ENCODE measurements around the gene TNFRSF17. TPM values are rescaled to one million over a fixed set of nuclear protein-coding genes. Genes with fewer than 3 reads are reported as not detected.
"Not testable (repeated sequence)": the region's sequence is repeated elsewhere in the genome, so short reads cannot be mapped to it uniquely, and the experiment has no call there.

Gene TNFRSF17
- total RNA-seq, 6 experiments from 2014 or later: 0.28 TPM; not detected in 5

DNA sequence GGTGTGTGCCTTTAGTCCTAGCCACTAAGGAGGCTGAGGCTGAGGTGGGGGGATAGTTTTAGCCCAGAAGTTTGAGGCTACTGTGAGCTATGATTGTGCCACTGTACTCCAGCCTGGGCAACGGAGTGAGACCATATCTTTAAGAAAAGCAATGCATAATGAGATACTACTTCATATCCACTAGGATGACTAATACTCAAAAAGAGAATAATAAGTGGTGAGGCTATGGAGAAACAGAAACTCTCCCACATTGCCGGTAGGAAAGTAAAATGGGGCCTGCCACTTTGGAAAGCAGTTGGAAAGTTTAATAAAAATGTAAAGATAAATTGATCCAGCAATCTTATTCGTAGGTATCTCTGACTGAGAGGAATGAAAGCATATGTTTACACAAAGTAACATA is 18.6 kb upstream of the TNFRSF17 start:
- Mint-ChIP-seq H3K36me3 (ENCODE audit: low read depth) (no peaks in the 10 kb centered on the region), H3K4me3 (no peak overlapping the region), H3K4me1 (ENCODE audit: low read depth) (peaks cover 22% of the 10 kb centered on the region), H3K27ac (no peak overlapping the region), H3K27me3 (ENCODE audit: insufficient read depth) (no peaks in the 10 kb centered on the region), H3K9me3 (no peaks in the 10 kb centered on the region)
- TF ChIP-seq, protein P1, sequence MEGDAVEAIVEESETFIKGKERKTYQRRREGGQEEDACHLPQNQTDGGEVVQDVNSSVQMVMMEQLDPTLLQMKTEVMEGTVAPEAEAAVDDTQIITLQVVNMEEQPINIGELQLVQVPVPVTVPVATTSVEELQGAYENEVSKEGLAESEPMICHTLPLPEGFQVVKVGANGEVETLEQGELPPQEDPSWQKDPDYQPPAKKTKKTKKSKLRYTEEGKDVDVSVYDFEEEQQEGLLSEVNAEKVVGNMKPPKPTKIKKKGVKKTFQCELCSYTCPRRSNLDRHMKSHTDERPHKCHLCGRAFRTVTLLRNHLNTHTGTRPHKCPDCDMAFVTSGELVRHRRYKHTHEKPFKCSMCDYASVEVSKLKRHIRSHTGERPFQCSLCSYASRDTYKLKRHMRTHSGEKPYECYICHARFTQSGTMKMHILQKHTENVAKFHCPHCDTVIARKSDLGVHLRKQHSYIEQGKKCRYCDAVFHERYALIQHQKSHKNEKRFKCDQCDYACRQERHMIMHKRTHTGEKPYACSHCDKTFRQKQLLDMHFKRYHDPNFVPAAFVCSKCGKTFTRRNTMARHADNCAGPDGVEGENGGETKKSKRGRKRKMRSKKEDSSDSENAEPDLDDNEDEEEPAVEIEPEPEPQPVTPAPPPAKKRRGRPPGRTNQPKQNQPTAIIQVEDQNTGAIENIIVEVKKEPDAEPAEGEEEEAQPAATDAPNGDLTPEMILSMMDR (IDR thresholded peaks at IDR 0.05): no peak
- no peak for DNase-seq

DNA sequence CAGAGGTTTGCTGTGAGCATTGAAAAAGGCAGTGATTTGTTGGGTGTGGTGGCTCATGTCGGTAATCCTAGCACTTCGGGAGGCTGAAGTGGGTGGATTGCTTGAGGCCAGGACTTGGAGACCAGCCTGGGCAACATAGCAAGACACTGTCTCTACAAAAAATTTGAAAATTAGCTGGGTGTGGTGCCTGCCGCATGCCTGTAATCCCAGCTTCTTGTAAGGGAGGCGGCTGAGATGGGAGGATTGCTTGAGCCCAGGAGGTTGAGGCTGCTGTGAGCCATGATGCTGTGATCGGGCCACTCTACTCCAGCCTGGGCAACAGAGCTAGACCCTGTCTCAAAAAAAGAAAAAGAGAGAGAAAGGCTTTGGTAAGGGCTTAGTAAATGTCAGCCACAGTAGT is 16.2 kb upstream of the TNFRSF17 start:
- Mint-ChIP-seq H3K4me3 (no peak overlapping the region), H3K4me1 (ENCODE audit: low read depth) (peaks cover 22% of the 10 kb centered on the region), H3K9me3 (no peaks in the 10 kb centered on the region), H3K36me3 (ENCODE audit: low read depth) (no peaks in the 10 kb centered on the region), H3K27me3 (ENCODE audit: insufficient read depth) (no peaks in the 10 kb centered on the region), H3K27ac (no peak overlapping the region)
- TF ChIP-seq, protein P1 (IDR thresholded peaks at IDR 0.05): no peak
- no peak for DNase-seq

DNA sequence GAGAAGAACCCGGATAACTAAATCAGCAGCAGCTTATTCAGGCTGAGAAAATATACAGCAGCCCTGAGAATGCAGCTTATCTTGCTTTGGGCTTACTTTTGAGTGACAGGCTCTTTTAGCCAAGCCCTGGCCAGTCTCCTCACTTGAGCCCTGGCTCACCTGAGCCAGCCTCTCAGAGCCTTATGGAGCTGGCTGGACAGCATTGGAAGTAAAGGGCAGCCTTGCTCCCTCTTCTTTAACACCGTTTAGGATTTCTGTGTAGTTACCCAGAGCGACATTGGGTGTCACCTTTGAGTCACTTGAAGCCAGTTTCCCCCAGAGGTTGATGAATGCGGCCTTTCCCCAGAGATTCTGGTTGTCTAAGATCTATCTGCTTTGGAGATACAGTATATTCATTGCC is 15.5 kb upstream of the TNFRSF17 start:
- no peak overlapping the region for H3K27ac Mint-ChIP-seq
- DNase-seq: peak; percentile 51
- no peaks in the 10 kb centered on the region for H3K9me3 Mint-ChIP-seq
- H3K4me3 Mint-ChIP-seq: no peak overlapping the region
- H3K36me3 Mint-ChIP-seq (ENCODE audit: low read depth): no peaks in the 10 kb centered on the region
- TF ChIP-seq, protein P1 (IDR thresholded peaks at IDR 0.05): peak; percentile 73
- no peaks in the 10 kb centered on the region for H3K27me3 Mint-ChIP-seq (ENCODE audit: insufficient read depth)
- peaks cover 22% of the 10 kb centered on the region for H3K4me1 Mint-ChIP-seq (ENCODE audit: low read depth)

DNA sequence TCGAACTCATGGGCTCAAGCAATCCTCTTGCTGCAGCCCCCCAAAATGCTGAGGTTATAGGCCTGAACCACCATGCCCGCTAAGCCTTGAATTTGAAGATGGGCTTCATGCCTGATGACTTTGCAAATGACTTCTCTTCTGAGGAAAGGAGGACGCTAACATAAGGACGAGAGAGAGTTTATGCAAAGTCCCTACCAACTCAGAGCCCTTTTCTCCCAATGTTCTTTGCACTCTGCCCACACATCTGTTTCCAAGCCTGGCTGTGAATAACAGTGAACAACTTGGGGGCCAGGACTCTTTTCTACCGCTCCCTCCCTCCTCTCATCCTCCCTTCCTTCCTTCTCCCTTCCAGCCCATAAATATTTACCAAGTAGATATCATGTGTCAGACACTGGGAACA is 14.6 kb upstream of the TNFRSF17 start:
- Mint-ChIP-seq H3K36me3 (ENCODE audit: low read depth) (no peaks in the 10 kb centered on the region), H3K27me3 (ENCODE audit: insufficient read depth) (no peaks in the 10 kb centered on the region), H3K27ac (no peak overlapping the region; the same call in 1 of the 2 replicates), H3K9me3 (no peaks in the 10 kb centered on the region), H3K4me1 (ENCODE audit: low read depth) (peaks cover 22% of the 10 kb centered on the region), H3K4me3 (no peak overlapping the region)
- DNase-seq: no peak
- TF ChIP-seq, protein P1 (IDR thresholded peaks at IDR 0.05): no peak

DNA sequence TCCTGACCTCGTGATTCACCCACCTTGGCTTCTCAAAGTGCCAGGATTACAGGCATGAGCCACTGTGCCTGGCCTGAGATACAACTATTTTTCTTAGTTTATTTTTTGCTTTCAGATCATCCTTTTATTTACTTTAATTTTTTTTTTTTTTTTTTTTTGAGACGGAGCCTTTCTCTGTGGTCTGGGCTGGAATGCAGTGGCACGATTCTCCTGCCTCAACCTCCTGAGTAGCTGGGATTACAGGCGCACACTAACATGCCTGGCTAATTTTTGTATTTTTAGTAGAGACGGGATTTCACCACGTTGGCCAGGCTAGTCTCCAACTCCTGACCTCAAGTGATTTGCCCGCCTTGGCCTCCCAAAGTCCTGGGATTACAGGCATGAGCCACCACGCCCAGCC is 11.4 kb upstream of the TNFRSF17 start:
- H3K36me3 Mint-ChIP-seq (ENCODE audit: low read depth); H3K27me3 Mint-ChIP-seq (ENCODE audit: insufficient read depth); H3K9me3 Mint-ChIP-seq; H3K27ac Mint-ChIP-seq; H3K4me3 Mint-ChIP-seq: not testable (repeated sequence)
- peaks cover 40% of the 10 kb centered on the region for H3K4me1 Mint-ChIP-seq (ENCODE audit: low read depth)
- peak; percentile 16 for DNase-seq

DNA sequence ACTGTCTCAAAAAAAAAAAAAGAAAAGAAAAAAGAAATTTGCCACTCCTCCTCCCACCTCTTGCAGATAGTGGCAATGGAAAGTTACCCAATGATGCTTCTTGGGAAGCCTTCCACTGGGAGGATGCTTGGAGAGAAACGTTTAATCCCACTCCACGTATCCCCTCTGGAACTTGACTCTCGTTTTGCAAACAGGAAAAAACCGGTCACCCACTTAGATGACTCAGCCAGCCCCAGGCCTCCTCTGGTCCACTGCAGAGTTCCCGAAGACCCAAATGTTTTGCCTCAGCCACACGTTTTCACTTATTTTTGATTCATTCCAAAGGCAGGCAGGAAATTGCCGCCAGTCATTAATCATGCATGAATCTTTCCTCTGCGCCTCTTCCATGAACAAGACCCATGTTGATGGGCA is 9.3 kb upstream of the TNFRSF17 start:
- Mint-ChIP-seq H3K27ac (peak overlapping the region; percentile 94), H3K27me3 (ENCODE audit: insufficient read depth) (no peaks in the 10 kb centered on the region), H3K4me3 (peak overlapping the region; percentile 58), H3K9me3 (no peaks in the 10 kb centered on the region), H3K36me3 (ENCODE audit: low read depth) (no peaks in the 10 kb centered on the region), H3K4me1 (ENCODE audit: low read depth) (peaks cover 29% of the 10 kb centered on the region)
- peak; percentile 98 for DNase-seq
- TF ChIP-seq, protein P1 (IDR thresholded peaks at IDR 0.05): no peak

All from HFFc6 (cell line).